Measurements from ENCODE around the gene SPON1. TPM values are rescaled to one million over a fixed set of nuclear protein-coding genes. Genes with fewer than 3 reads are reported as not detected.

SPON1 gene
- total RNA-seq, 1 experiment from 2014 or later: 0.20 TPM

- no peaks in the 10 kb centered on the region for H3K79me1 ChIP-seq (ENCODE audit: insufficient read depth, low read depth, low read length, poor library complexity, severe bottlenecking)
- no peak overlapping the region for H2BK20ac ChIP-seq (ENCODE audit: low read depth, low read length, poor library complexity, severe bottlenecking)
- no peak overlapping the region for H3K27ac ChIP-seq (ENCODE audit: insufficient read length, low read depth, low read length)
- no peak overlapping the region for H2BK120ac ChIP-seq (ENCODE audit: low read depth, low read length, poor library complexity, severe bottlenecking)
- H4K91ac ChIP-seq (ENCODE audit: insufficient read length, low read depth, low read length): no peak overlapping the region
- no peak overlapping the region; a peak in 1 of 7 replicates for H3K27ac Mint-ChIP-seq
- no peak overlapping the region for H3K14ac ChIP-seq (ENCODE audit: insufficient read depth, low read length)
- no peak overlapping the region for H2AFZ ChIP-seq (ENCODE audit: low read length)
- H3K4me1 Mint-ChIP-seq: no peaks in the 10 kb centered on the region
- no peaks in the 10 kb centered on the region for H3K4me1 ChIP-seq (ENCODE audit: insufficient read depth, low read length)
- WGBS (ENCODE audit: extremely low coverage, insufficient read length, low lambda C conversion rate): no CpG with 5 or more reads among the region's 6 CpGs
- peaks cover 14% of the 10 kb centered on the region for H3K27me3 Mint-ChIP-seq (ENCODE audit: low read depth)
- no peak overlapping the region for H3K4me2 ChIP-seq (ENCODE audit: insufficient read depth, insufficient read length, low read length)
- no peak overlapping the region; a peak in 1 of 5 replicates for H3K4me3 Mint-ChIP-seq
- H4K5ac ChIP-seq (ENCODE audit: insufficient read length, low read depth, low read length): no peak overlapping the region
- H2AK5ac ChIP-seq (ENCODE audit: insufficient read length, low read length): no peak overlapping the region
- H3K18ac ChIP-seq (ENCODE audit: insufficient read length, low read depth, low read length): no peak overlapping the region
- no peak for TF ChIP-seq CTCF (conservative IDR thresholded peaks at IDR 0.05)
- H3K4ac ChIP-seq (ENCODE audit: low read depth, low read length): no peak overlapping the region
- no peak overlapping the region for H3T11ph ChIP-seq (ENCODE audit: low read length)
- no peak overlapping the region for H3K23ac ChIP-seq (ENCODE audit: insufficient read length, low read depth, low read length)
- H3K36me3 Mint-ChIP-seq (ENCODE audit: insufficient read depth in 1 of 3, low read depth in 3 of 3): peaks cover 1 to 6% (median 4%) of the 10 kb centered on the region in 3 experiments; a peak in 6 of 7 replicates
- H3K27me3 ChIP-seq (ENCODE audit: insufficient read depth, low read length): no peaks in the 10 kb centered on the region
- H4K8ac ChIP-seq (replicated peaks; ENCODE audit: insufficient read length, low read depth, low read length): no peak overlapping the region
- no peak overlapping the region for H2BK5ac ChIP-seq (ENCODE audit: insufficient read length, low read length)
- peaks cover 3 to 10% of the 10 kb centered on the region in 2 experiments; a peak in 4 of 5 replicates for H3K9me3 Mint-ChIP-seq
- H2BK15ac ChIP-seq (ENCODE audit: low read depth, low read length): no peak overlapping the region
- H3K9ac ChIP-seq (ENCODE audit: extremely low read depth, insufficient read length, low read length): no peak overlapping the region
- no peaks in the 10 kb centered on the region for H3K23me2 ChIP-seq (ENCODE audit: insufficient read length, low read depth, low read length, poor library complexity, severe bottlenecking)
- H3K9me3 ChIP-seq (ENCODE audit: control insufficient read depth, low read depth, low read length): no peaks in the 10 kb centered on the region
- no peak overlapping the region for H2BK12ac ChIP-seq (ENCODE audit: insufficient read length, low read depth, low read length)
- no peaks in the 10 kb centered on the region for H3K79me2 ChIP-seq (ENCODE audit: insufficient read depth, low read length)
- H4K20me1 ChIP-seq (ENCODE audit: control insufficient read depth, insufficient read depth, insufficient read length): no peaks in the 10 kb centered on the region
- DNase-seq: no peak
- H3K56ac ChIP-seq (ENCODE audit: insufficient read length, low read depth, low read length): no peak overlapping the region
Measured at GRCh38 chr11:14258221-14258935, 295.9 kb downstream of the SPON1 start.

All from H9 (cell line).